Astrocyte (in vitro differentiated cells and primary cell): ENCODE data around the gene PLXNB1. TPM values are rescaled to one million over a fixed set of nuclear protein-coding genes. Genes with fewer than 3 reads are reported as not detected.
A peak's percentile ranks its signal among the peaks of the same experiment; 100 is the strongest.

Source experiments
- DNase-seq: peaks from one replicate; pipeline ENCODE4 v3.0.0-alpha.2; 2010; ENCODE audit warnings: low read depth
- FAIRE-seq: peaks from 2 replicates; lab custom pipeline; 2011; peaks lifted over from hg19 to GRCh38; lab: Jason Lieb, UNC
- H2AFZ ChIP-seq: 2 replicates; pipeline ENCODE4 v1.6.0; 2012; ENCODE audit warnings: low read depth, low read length, inconsistent platforms
- H3K27ac ChIP-seq: 2 replicates; pipeline ENCODE4 v1.5.1; 2011; ENCODE audit warnings: low read depth, low read length, inconsistent platforms
- H3K27me3 ChIP-seq: 2 replicates; pipeline ENCODE4 v1.6.0; 2011; ENCODE audit warnings: low read length, inconsistent platforms; ENCODE audit not compliant: insufficient read depth
- H3K36me3 ChIP-seq: 2 replicates; pipeline ENCODE4 v1.5.1; 2011; ENCODE audit warnings: low read length, inconsistent platforms; ENCODE audit not compliant: insufficient read depth
- H3K4me1 ChIP-seq: 2 replicates; pipeline ENCODE4 v1.5.1; 2011; ENCODE audit warnings: low read length, inconsistent platforms; ENCODE audit not compliant: insufficient read depth
- H3K4me2 ChIP-seq: 2 replicates; pipeline ENCODE4 v1.6.0; 2012; ENCODE audit warnings: low read length, inconsistent platforms
- H3K4me3 ChIP-seq: 2 replicates; pipeline ENCODE4 v1.5.1; 2011; ENCODE audit warnings: low read depth, mild to moderate bottlenecking, low read length, inconsistent platforms; ENCODE audit not compliant: insufficient read depth
- H3K79me2 ChIP-seq: 2 replicates; pipeline ENCODE4 v1.6.0; 2012; ENCODE audit warnings: mild to moderate bottlenecking, low read length, inconsistent platforms; ENCODE audit not compliant: insufficient read depth
- H3K9ac ChIP-seq: 2 replicates; pipeline ENCODE4 v1.6.0; 2012; ENCODE audit warnings: mild to moderate bottlenecking, low read length, inconsistent platforms
- H3K9me3 ChIP-seq: 2 replicates; pipeline ENCODE4 v1.5.1; 2012; ENCODE audit warnings: low read depth, mild to moderate bottlenecking, low read length, inconsistent platforms; ENCODE audit not compliant: insufficient read depth
- H4K20me1 ChIP-seq: 2 replicates; pipeline ENCODE4 v1.6.0; 2012; ENCODE audit warnings: low read length, inconsistent platforms; ENCODE audit not compliant: insufficient read depth
- H3K27ac Mint-ChIP-seq: one replicate; pipeline ENCODE4 v1.8.0; 2021; ENCODE audit warnings: mild to moderate bottlenecking, mixed read lengths; ENCODE audit not compliant: unreplicated experiment
- H3K27me3 Mint-ChIP-seq: one replicate; pipeline ENCODE4 v1.8.0; 2021; ENCODE audit warnings: low read depth, mixed read lengths; ENCODE audit not compliant: unreplicated experiment
- H3K36me3 Mint-ChIP-seq: one replicate; pipeline ENCODE4 v1.8.0; 2021; ENCODE audit warnings: low read depth, mixed read lengths; ENCODE audit not compliant: unreplicated experiment
- H3K4me1 Mint-ChIP-seq: one replicate; pipeline ENCODE4 v1.8.0; 2021; ENCODE audit warnings: low read depth, mixed read lengths; ENCODE audit not compliant: unreplicated experiment
- H3K4me3 Mint-ChIP-seq: one replicate; pipeline ENCODE4 v1.8.0; 2021; ENCODE audit warnings: mild to moderate bottlenecking, moderate library complexity, mixed read lengths; ENCODE audit not compliant: unreplicated experiment
- H3K9me3 Mint-ChIP-seq: one replicate; pipeline ENCODE4 v1.8.0; 2021; ENCODE audit warnings: mild to moderate bottlenecking, mixed read lengths; ENCODE audit not compliant: unreplicated experiment
- EZH2 ChIP-seq: IDR thresholded peaks from 2 replicates; pipeline ENCODE4 v1.6.1; 2012; ENCODE audit warnings: mild to moderate bottlenecking, low read length, inconsistent platforms; ENCODE audit not compliant: insufficient read depth
- total RNA-seq: library from RNA; stranded (reverse); gene quantifications from 2 replicates; pipeline ENCODE4 v1.2.1, GENCODE V29; 2021
- TF ChIP-seq, protein P1 (sequence below): IDR thresholded peaks from 2 replicates; pipeline ENCODE4 v1.5.1; 2011; ENCODE audit warnings: low read depth, mild to moderate bottlenecking, inconsistent platforms, low read length, moderate library complexity; ENCODE audit not compliant: insufficient read depth

Gene PLXNB1
- total RNA-seq, 1 donor from 2014 or later: 59.2 TPM

DNA sequence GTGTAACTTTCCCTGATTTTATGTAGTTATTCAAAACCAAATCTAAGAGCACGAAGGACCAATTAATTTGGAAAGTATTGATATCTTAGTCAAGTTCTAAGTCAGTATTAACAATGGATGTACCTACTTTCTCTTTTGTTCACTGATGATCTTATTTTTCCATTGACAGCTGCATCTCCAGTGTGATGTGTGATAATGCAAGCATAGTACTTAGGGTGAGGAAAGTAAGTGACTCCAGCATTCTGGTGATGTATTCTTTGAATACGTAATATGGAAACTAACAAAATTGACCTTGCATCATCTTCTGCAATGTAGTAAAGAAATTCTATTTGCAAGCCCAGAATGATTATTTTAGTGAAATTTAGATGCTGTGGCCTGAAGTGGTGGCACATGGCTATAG is 35.5 kb downstream of the PLXNB1 start:
- H3K36me3 Mint-ChIP-seq: no peaks in the 10 kb centered on the region
- Histone ChIP-seq H3K27ac (no peak overlapping the region), H3K4me2 (no peak overlapping the region), H3K9me3 (no peaks in the 10 kb centered on the region), H4K20me1 (no peaks in the 10 kb centered on the region), H3K27me3 (peaks cover 7% of the 10 kb centered on the region), H3K4me1 (no peaks in the 10 kb centered on the region), H3K36me3 (no peaks in the 10 kb centered on the region), H3K9ac (no peak overlapping the region), H3K79me2 (no peaks in the 10 kb centered on the region), H2AFZ (no peak overlapping the region), H3K4me3 (no peak overlapping the region)
- no peaks in the 10 kb centered on the region for H3K4me1 Mint-ChIP-seq
- H3K9me3 Mint-ChIP-seq: no peaks in the 10 kb centered on the region
- peaks cover 13% of the 10 kb centered on the region for H3K27me3 Mint-ChIP-seq
- no peak for TF ChIP-seq EZH2
- TF ChIP-seq, protein P1, sequence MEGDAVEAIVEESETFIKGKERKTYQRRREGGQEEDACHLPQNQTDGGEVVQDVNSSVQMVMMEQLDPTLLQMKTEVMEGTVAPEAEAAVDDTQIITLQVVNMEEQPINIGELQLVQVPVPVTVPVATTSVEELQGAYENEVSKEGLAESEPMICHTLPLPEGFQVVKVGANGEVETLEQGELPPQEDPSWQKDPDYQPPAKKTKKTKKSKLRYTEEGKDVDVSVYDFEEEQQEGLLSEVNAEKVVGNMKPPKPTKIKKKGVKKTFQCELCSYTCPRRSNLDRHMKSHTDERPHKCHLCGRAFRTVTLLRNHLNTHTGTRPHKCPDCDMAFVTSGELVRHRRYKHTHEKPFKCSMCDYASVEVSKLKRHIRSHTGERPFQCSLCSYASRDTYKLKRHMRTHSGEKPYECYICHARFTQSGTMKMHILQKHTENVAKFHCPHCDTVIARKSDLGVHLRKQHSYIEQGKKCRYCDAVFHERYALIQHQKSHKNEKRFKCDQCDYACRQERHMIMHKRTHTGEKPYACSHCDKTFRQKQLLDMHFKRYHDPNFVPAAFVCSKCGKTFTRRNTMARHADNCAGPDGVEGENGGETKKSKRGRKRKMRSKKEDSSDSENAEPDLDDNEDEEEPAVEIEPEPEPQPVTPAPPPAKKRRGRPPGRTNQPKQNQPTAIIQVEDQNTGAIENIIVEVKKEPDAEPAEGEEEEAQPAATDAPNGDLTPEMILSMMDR: no peak
- DNase-seq (no peak), FAIRE-seq (no peak)
- no peak overlapping the region for H3K27ac Mint-ChIP-seq
- H3K4me3 Mint-ChIP-seq: no peak overlapping the region

DNA sequence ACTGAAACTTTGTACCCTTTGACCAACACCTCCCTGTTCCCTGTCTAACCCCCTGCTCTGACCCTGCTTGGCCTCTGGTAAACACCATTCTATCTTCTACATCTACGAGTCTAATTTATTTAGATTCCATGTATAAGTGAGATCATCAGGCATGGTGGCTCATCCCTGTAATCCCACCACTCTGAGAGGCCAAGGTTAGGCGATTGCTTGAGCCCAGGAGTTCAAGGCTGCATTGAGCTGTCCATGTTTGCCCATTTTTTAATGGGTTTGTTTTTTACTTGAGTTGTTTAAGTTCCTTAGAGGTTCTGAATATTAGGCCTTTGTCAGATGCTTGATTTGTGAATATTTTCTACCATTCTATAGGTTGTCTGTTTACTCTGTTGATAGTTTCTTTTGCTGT is 40.9 kb downstream of the PLXNB1 start:
- Histone ChIP-seq H3K9ac (no peak overlapping the region), H3K27me3 (peaks cover 7% of the 10 kb centered on the region), H2AFZ (no peak overlapping the region), H3K4me1 (no peaks in the 10 kb centered on the region), H3K4me2 (no peak overlapping the region), H3K4me3 (no peak overlapping the region), H4K20me1 (no peaks in the 10 kb centered on the region), H3K36me3 (no peaks in the 10 kb centered on the region), H3K9me3 (no peaks in the 10 kb centered on the region), H3K27ac (no peak overlapping the region), H3K79me2 (no peaks in the 10 kb centered on the region)
- no peak for DNase-seq
- no peaks in the 10 kb centered on the region for H3K36me3 Mint-ChIP-seq
- no peaks in the 10 kb centered on the region for H3K4me1 Mint-ChIP-seq
- no peak for FAIRE-seq
- TF ChIP-seq EZH2: no peak
- TF ChIP-seq, protein P1: no peak
- H3K4me3 Mint-ChIP-seq: no peak overlapping the region
- no peak overlapping the region for H3K27ac Mint-ChIP-seq
- H3K9me3 Mint-ChIP-seq: peaks cover 2% of the 10 kb centered on the region
- peaks cover 2% of the 10 kb centered on the region for H3K27me3 Mint-ChIP-seq

DNA sequence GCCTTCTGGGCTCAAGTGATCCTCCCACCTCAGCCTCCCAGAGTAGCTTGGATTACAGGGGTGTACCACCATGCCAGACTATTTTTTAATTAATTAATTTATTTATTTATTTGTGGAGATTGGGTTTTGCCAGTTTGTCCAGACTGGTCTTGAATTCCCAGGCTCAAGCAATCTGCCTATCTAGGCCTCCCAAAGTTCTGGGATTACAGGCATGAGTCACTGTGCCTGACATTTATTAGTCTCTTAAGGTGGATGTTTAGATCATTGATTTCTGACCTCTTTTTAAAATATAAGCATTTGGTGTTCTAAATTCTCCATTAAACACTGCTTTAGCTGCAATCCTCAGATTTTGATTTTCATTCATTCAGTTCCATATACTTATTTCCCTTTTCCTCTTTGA is 42.3 kb downstream of the PLXNB1 start:
- H3K9me3 ChIP-seq: no peaks in the 10 kb centered on the region
- peaks cover 3% of the 10 kb centered on the region for H3K27me3 Mint-ChIP-seq
- H3K9ac ChIP-seq: no peak overlapping the region
- H3K27ac Mint-ChIP-seq: no peak overlapping the region
- no peaks in the 10 kb centered on the region for H3K4me1 Mint-ChIP-seq
- no peaks in the 10 kb centered on the region for H3K79me2 ChIP-seq
- peaks cover 14% of the 10 kb centered on the region for H3K27me3 ChIP-seq
- no peaks in the 10 kb centered on the region for H3K36me3 Mint-ChIP-seq
- peaks cover 2% of the 10 kb centered on the region for H3K9me3 Mint-ChIP-seq
- TF ChIP-seq, protein P1: no peak
- H3K36me3 ChIP-seq: no peaks in the 10 kb centered on the region
- H4K20me1 ChIP-seq: no peaks in the 10 kb centered on the region
- DNase-seq (no peak), FAIRE-seq (peak; percentile 29)
- H3K27ac ChIP-seq: no peak overlapping the region
- no peak overlapping the region for H3K4me3 ChIP-seq
- no peak overlapping the region for H3K4me3 Mint-ChIP-seq
- H3K4me2 ChIP-seq: no peak overlapping the region
- H2AFZ ChIP-seq: no peak overlapping the region
- H3K4me1 ChIP-seq: no peaks in the 10 kb centered on the region
